Uterus (tissue), 4 donors: ENCODE measurements around the gene MOV10L1. TPM values are rescaled to one million over a fixed set of nuclear protein-coding genes. Genes with fewer than 3 reads are reported as not detected.
A peak's percentile ranks its signal among the peaks of the same experiment; 100 is the strongest.

ENCODE experiments used
- DNase-seq, 2 donors: peaks; one replicate each; pipeline ENCODE4 v3.0.0-alpha.2; 2019 to 2020
- H3K27ac ChIP-seq, 2 donors: fragments of 200-600 bp; sonication (generic); 1 replicate in 1 of 2; 2 replicates in 1 of 2; pipeline ENCODE4 v1.5.1; 2016 to 2018
- H3K27me3 ChIP-seq, 2 donors: fragments of 200-600 bp; sonication (generic); one replicate each; pipeline ENCODE4 v1.5.1; 2018 to 2019; ENCODE audit warnings: control low read depth in 1 of 2
- H3K36me3 ChIP-seq, 2 donors: fragments of 200-600 bp; sonication (generic); one replicate each; pipeline ENCODE4 v1.5.1; 2019; ENCODE audit warnings: control low read depth in 1 of 2
- H3K4me1 ChIP-seq, 2 donors: fragments of 200-600 bp; sonication (generic); one replicate each; pipeline ENCODE4 v1.5.1; 2018 to 2019; ENCODE audit warnings: control low read depth in 1 of 2
- H3K4me3 ChIP-seq, 2 donors: fragments of 200-600 bp; sonication (generic); 1 replicate in 1 of 2; 2 replicates in 1 of 2; pipeline ENCODE4 v1.5.1; 2018 to 2019; ENCODE audit warnings: mild to moderate bottlenecking in 1 of 2
- H3K9me3 ChIP-seq, 2 donors: fragments of 200-600 bp; sonication (generic); one replicate each; pipeline ENCODE4 v1.5.1; 2019; ENCODE audit warnings: control low read depth in 1 of 2
- POLR2A ChIP-seq, 2 donors: fragments of 450-650 bp; IDR thresholded peaks; one replicate each; pipeline ENCODE4 v1.6.1; 2016; ENCODE audit warnings: antibody characterized with exemption in 2 of 2, mild to moderate bottlenecking in 1 of 2, moderate library complexity in 1 of 2
- intact Hi-C: fragments of 100-400 bp; cut with DNase I; formaldehyde crosslinking; loops from one replicate; pipeline ENCODE4 v1.15.1; 2023; ENCODE audit warnings: low total_unique reads
- total RNA-seq, 4 donors: library from RNA; depleted of rRNA in 3 of 4; stranded (reverse); fragments of >200 nt in 3 of 4; gene quantifications; one replicate each; pipeline versions ENCODE4 v1.1.0 to v1.2.4, GENCODE V29; 2014 to 2023
- TF ChIP-seq, protein P1 (sequence below), 4 experiments: fragments of 200-600 bp in 2 of 4; fragments of 450-650 bp in 2 of 4; sonication (generic) in 2 of 4; IDR thresholded peaks; one replicate each; pipeline ENCODE4 v1.5.1; 2016 to 2019; ENCODE audit warnings: antibody characterized with exemption in 4 of 4, mild to moderate bottlenecking in 2 of 4, moderate library complexity in 1 of 4
- donor health status: DM: yes; HTN: yes; CAD: no.

The MOV10L1 gene
- total RNA-seq, 4 donors from 2014 or later = 1.8 to 3.4 TPM; not detected in 2

GRCh38 chr22:50205781-50206569 lies 116.2 kb downstream of the MOV10L1 start:
- H3K36me3 ChIP-seq = no peaks in the 10 kb centered on the region

GRCh38 chr22:50206599-50206998 lies 116.8 kb downstream of the MOV10L1 start:
- no peak overlapping the region for H3K27ac ChIP-seq
- TF ChIP-seq, protein P1, sequence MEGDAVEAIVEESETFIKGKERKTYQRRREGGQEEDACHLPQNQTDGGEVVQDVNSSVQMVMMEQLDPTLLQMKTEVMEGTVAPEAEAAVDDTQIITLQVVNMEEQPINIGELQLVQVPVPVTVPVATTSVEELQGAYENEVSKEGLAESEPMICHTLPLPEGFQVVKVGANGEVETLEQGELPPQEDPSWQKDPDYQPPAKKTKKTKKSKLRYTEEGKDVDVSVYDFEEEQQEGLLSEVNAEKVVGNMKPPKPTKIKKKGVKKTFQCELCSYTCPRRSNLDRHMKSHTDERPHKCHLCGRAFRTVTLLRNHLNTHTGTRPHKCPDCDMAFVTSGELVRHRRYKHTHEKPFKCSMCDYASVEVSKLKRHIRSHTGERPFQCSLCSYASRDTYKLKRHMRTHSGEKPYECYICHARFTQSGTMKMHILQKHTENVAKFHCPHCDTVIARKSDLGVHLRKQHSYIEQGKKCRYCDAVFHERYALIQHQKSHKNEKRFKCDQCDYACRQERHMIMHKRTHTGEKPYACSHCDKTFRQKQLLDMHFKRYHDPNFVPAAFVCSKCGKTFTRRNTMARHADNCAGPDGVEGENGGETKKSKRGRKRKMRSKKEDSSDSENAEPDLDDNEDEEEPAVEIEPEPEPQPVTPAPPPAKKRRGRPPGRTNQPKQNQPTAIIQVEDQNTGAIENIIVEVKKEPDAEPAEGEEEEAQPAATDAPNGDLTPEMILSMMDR (IDR thresholded peaks at IDR 0.05) = no peak
- no peak for TF ChIP-seq POLR2A (IDR thresholded peaks at IDR 0.05)
- no peak for DNase-seq
- no peaks in the 10 kb centered on the region for H3K9me3 ChIP-seq
- no peaks in the 10 kb centered on the region for H3K27me3 ChIP-seq
- no peak overlapping the region for H3K4me3 ChIP-seq
- peaks cover 0 to 9% of the 10 kb centered on the region in 2 donors for H3K4me1 ChIP-seq
- no peaks in the 10 kb centered on the region for H3K36me3 ChIP-seq
- intact Hi-C loops = loop anchor here (10.0 kb wide), 1 partner anchor 282 kb away; no protein-coding TSS in a partner anchor

More at GRCh38 chr22:50205781-50206569, 116.2 kb downstream of the MOV10L1 start:
- DNase-seq = no peak
- intact Hi-C loops = loop anchor here (10.0 kb wide), 1 partner anchor 281 kb away; no protein-coding TSS in a partner anchor
- peaks cover 0 to 9% of the 10 kb centered on the region in 2 donors for H3K4me1 ChIP-seq
- no peak overlapping the region for H3K4me3 ChIP-seq
- H3K9me3 ChIP-seq = no peaks in the 10 kb centered on the region
- H3K27ac ChIP-seq = no peak overlapping the region
- no peaks in the 10 kb centered on the region for H3K27me3 ChIP-seq
- TF ChIP-seq, protein P1 (IDR thresholded peaks at IDR 0.05) = no peak
- TF ChIP-seq POLR2A (IDR thresholded peaks at IDR 0.05) = no peak

GRCh38 chr22:50207383-50208140 lies 117.8 kb downstream of the MOV10L1 start:
- no peaks in the 10 kb centered on the region for H3K36me3 ChIP-seq
- intact Hi-C loops = loop anchor here (10.0 kb wide), 1 partner anchor 283 kb away; no protein-coding TSS in a partner anchor
- TF ChIP-seq, protein P1 (IDR thresholded peaks at IDR 0.05) = no peak
- DNase-seq = peak in 1 of 2 donors; percentile 15
- H3K9me3 ChIP-seq = no peaks in the 10 kb centered on the region
- H3K27me3 ChIP-seq = no peaks in the 10 kb centered on the region
- H3K4me3 ChIP-seq = no peak overlapping the region
- H3K4me1 ChIP-seq = peaks cover 0 to 9% of the 10 kb centered on the region in 2 donors
- H3K27ac ChIP-seq = no peak overlapping the region

- Histone ChIP-seq H3K27me3 (no peaks in the 10 kb centered on the region), H3K4me3 (no peak overlapping the region), H3K9me3 (no peaks in the 10 kb centered on the region), H3K36me3 (no peaks in the 10 kb centered on the region), H3K27ac (no peak overlapping the region), H3K4me1 (peaks cover 0 to 9% of the 10 kb centered on the region in 2 donors)
- intact Hi-C loops = loop anchor here (10.0 kb wide), 1 partner anchor 284 kb away; no protein-coding TSS in a partner anchor
- no peak for DNase-seq
- TF ChIP-seq POLR2A (IDR thresholded peaks at IDR 0.05) = no peak
- TF ChIP-seq, protein P1 (IDR thresholded peaks at IDR 0.05) = no peak
Observed at GRCh38 chr22:50208430-50208938, 118.7 kb downstream of the MOV10L1 start.
